Measurements from ENCODE around the gene KLHL36.

The KLHL36 gene

DNA sequence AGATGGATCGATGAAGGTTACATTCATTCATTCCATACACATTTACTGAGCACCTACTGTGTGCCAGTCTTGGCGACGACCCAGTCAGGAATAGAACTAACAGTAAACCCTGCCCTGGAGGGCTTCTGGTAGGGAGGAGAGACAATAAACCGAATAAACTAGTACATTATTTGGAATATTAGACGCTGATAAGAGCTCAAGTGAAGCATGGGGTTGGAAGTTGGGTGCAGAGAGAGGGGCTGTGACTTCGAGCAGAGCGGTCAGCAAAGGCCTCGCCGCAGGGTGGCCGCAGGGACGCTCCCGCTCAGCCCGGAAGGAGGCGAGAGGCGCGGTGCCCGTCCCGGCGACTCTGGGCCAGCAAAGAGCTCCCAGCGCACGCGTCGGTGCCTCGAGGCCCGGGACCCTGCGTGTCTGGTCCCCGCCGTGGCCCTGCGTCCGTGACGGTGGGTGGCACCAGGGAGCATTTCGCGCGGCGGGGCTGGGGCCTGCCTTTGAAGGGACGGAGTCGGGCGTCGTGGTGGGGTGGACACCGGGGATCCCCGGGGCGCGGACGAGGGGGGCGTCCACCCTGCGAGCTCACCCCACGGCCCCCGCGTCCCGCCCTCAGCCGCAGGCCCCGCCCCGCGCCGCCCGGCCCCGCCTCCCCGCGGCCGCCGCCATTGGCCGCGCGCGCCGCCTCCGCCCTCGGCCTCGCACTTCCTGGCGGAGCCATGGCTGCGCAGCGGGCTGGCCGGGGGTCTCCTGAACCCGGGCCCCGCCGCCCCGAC lies at the start of gene KLHL36:
Gene KLHL36, plus strand, starts transcription at position 684 of the 767 bp plus-strand sequence. CDS start 2,357 bp downstream, outside the sequence.
- in situ Hi-C loops (cut with HindIII; ENCODE audit: low sequenced_read_pairs) = no loop called here

DNA sequence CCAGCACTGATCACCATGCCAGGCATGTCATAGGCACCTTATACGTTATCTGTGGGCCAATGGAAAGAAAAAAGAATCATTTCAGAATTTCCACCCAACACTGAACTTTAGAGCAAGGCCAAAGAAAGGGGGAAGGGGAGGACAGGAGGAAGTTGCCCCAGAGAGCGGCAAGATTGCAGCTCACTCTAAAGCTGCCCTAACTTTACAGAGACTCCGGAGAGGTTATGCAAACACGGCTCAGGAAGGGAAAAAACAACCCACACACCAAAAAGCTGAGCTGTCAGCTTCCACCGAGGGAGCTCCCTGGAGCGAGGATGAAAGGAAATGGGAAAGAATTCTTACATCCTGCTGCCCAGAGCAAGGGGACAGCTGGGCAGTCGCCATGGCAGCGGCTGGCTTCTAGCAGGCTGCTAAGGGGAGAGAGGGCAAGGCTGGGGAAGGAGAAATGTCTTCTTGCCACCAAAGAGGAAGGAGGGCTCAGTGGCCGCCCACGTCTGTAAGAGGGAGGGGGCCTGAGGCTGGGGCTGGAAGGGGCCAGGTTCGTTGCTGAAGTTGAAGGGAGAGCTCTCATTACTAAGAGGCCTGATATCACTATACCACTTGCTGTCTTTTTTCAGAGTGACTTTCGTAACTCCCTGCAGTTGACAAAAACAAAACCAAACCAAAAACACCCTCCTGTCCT lies 48.6 kb upstream of the KLHL36 start:
- in situ Hi-C loops (cut with HindIII; ENCODE audit: low sequenced_read_pairs) = no loop called here

DNA sequence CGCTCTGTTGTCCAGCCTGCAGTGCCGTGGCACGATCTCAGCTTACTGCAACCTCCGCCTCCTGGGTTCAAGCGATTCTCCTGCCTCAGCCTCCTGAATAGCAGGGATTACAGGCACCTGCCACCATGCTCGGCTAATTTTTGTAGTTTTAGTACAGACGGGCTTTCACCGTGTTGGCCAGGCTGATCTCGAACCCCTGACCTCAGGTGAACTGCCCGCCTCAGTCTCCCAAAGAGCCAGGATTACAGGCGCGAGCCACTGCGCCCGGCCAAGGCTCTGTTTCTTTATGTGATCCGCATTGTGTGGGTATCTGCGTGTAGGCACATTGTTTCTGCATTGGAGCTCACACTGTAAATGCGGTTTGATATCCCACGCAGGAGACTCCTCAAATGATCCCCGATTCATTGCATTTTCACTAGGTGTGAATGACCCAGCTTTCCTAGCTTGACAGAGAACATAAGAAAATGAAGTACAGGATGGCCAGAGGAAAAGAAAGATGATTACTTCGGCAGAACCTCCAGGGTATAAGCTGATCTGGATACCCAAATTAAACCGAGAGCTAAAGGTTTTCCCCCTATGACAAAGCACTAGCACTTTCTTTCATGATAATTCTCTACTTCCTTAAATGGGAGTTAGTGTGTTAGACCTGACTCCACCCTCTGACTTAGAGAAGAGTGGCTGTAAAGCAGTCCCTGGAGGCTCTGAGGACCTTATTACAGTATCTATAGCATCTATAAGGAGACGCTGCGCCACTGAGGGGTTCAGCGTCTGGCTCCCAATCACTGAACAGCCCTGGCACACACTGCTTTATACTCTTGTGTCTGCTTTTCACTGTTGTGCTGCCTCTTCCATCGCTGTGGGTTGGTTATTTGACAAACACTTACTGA lies 47.7 kb upstream of the KLHL36 start:
- in situ Hi-C loops (cut with HindIII; ENCODE audit: low sequenced_read_pairs) = no loop called here

DNA sequence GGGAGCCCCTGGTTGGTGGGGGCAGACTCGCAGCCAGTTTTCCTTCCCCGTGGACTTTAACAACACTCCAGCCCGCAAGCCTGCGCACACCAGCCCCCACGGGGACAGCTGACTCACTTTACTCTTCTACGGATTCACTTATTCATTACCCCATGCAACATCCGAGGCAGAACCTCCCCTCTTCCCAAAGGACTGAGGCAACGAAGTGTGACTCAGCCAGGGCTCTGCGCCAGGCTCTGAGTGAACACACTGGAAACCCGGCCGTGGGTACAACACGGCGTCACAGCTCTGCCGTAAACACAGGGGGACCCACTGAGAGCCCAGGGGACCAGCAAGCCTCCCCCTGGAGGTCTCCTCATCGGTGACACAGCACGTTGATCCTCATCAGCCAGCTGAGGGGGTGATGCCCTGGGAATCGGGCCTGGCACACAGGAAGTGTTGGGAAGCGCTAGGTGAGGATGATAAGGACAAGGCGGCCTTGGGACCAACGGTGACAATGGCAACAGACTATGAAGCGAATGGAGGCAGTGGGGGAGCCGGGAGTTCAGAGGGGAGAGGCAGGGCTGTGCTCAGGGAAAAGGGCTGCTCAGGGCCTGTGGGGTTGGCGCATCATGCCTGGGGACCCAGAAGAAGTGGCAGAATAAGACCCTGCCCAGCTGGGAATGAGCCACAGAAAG lies 45.0 kb upstream of the KLHL36 start:
- in situ Hi-C loops (cut with HindIII; ENCODE audit: low sequenced_read_pairs) = no loop called here

DNA sequence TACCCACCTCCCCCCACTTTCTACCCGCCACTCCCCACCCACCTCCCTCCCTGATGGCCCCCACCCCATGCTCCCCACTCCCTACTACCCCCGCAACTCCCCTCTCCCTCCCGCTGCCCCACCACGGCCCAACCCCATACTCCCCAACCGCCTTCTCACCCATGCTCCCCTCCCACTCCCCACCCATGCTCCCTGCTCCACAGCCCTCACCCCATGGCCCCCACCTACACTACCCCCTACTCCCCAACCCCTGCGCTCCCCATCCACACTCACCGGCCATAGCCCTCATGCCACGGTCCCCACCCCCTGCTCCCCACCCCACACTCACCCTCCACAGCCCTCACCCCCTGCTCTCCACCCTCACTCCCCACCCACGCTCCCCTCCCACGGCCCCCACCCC lies 44.4 kb upstream of the KLHL36 start:
- in situ Hi-C loops (cut with HindIII; ENCODE audit: low sequenced_read_pairs) = no loop called here

DNA sequence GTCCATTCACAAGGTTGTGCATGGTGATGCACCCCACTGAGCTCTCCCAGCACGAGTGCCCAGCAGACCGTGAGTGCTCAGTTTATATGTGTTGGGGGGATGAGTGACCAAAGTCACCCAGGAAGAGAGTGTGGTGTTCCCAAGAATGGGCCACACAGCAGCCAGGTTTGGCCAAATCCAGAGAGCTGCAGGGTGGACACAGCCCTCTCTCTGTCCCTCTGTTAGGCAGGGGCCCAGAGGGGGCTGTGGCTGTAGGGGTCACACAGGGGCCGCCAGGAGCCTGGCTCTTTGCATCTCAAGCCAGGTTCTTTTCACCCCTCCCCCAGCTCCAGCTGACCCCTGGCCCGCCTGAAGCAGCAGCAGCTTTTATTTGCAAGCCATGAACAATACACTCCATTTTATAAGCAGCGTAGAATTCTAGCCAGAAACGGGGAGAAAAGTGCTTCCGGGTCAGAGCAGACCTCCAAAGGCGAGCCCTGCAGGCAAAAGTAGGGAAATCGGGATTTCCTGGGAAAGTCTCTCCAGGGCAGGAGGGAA lies 43.8 kb upstream of the KLHL36 start:
- in situ Hi-C loops (cut with HindIII; ENCODE audit: low sequenced_read_pairs) = no loop called here

DNA sequence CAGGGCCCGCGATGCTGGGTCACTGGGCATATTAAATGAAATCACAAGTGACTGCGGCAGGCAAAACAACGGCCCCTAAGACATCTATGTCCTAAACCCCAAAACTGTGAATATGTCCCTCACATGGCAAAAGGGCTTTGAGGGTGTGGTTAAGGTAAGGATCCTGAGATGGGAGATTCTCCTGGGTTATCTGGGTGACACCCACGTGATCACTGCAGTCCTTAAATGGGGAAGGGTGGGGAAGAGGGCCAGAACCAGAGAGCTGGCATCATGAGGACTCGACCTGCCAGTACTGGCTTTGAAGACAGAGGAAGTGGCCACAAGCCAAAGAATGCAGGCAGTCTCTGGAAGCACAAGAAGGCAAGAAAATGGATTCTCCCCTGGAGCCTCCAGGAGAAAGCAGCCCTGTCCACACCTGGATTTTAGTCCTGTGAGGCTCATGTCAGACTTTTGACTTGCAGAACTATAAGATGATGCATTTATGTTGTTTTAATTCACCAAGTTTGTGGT lies 42.9 kb upstream of the KLHL36 start:
- in situ Hi-C loops (cut with HindIII; ENCODE audit: low sequenced_read_pairs) = no loop called here

DNA sequence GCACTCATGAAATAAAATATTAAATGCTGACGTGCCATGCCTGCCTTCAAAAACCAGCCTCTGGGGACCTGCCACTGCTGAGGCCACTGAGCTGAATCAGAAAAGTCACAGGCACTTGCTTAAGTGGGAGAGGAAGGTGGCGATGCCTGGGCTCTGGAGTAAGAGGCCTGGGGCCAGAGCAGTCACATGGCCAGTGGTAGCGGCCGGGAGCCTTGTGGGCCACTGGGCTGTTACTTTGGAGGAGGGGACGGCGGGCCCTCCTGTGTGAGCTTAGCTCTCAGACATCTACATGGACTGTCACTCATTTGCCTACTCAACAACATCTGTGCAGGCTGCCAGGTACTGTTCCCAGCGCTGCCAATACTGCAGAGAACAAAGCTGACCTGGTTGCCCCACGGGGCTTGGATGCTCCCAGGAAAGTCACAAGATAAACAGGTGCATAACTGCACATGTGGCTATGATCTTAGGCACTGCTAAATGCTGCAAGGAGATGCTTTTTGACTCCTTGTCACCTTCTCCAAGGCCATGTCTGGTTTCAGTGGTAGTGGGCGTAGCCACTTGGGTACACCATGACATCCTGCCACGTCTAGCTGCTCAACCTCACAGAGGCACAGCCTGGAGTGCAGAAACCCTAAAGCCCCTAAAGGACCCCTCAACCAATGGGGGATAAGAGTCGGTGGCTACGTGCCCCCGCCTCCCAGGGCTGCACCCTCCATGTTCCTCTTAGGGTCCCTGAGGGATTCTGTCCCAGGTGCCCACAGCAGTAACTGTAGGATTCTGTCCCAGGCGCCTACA lies 42.0 kb upstream of the KLHL36 start:
- in situ Hi-C loops (cut with HindIII; ENCODE audit: low sequenced_read_pairs) = no loop called here

DNA sequence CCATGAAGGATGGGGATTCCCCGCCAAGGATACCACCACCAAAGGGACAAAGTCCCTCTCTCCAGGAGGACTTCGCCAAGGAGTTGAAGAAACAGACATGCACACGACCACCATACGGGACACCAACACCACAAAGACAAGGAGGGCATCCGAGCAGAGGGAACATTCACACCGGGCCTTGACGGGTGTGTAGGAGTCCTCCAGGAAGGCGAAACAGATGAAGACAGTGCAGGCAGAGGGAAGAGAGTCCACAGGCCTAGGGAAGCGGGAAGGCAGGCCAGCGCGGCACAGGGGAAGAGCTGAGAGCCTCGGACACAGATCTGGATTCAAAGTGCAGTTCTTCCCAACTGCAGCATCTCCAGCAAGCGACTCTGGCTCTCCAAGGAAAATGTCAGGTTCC lies 41.2 kb upstream of the KLHL36 start:
- in situ Hi-C loops (cut with HindIII; ENCODE audit: low sequenced_read_pairs) = no loop called here

DNA sequence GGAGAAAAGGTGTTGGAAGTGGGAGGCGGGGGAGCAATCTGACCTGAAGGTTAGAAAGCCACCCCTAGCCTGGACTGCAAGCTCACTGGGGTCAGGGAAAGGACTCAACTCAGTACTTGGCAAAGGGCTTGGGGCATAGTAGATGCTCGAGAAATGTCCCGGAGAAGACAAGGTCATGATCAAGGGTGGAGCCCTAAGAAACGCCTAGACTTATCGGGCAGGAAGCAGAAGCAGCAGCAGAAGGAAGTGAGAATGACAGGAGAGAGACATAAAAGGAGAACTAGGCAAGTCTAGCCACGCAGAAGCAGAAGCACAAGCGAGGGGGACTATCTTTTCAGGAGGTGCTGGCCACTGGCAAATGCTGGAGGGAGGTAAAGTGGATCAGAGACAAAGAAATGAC lies 40.6 kb upstream of the KLHL36 start:
- in situ Hi-C loops (cut with HindIII; ENCODE audit: low sequenced_read_pairs) = no loop called here

DNA sequence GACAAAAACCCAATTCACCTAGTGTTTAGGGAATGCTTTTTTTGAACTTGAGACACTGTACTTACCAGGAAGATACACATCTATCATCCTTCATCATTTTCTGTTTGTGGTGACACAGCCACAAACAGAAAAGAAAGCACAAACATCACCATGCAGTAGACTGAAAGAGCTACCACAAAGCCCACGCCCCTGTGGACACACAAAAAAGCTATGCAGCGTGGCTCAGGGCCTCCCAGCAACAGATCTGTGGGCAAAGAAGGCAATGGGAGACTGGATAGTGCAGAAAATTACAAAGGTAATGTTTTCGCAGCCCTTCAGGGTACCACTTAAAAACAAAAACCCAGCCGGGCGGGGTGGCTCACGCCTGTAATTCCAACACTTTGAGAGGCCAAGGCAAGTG lies 40.0 kb upstream of the KLHL36 start:
- in situ Hi-C loops (cut with HindIII; ENCODE audit: low sequenced_read_pairs) = no loop called here

DNA sequence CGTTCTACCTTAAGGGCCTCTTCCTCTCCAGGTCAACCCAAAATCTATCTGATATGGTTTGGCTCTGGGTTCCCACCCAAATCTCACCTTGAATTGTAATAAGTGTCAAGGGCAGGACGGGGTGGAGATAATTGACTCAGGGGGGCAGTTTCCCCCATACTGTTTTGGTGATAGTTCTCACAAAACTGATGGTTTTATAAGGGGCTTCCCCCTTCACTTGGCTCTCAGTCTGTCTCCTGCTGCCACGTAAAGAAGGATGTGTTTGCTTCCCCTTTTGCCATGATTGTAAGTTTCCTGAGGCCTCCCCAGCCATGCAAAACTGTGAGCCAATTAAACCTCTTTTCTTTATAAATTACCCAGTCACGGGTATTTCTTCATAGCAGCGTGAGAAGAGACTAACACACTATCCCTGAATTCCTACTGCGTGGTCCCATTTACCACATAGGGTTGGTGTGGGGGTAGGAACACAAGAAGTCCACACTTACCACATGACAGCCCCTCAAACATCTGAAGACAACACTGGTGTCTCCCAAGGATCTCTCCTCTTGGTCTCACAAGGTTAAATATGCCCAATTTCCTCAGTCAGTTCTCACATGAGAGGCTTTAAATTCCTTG lies 38.6 kb upstream of the KLHL36 start:
- in situ Hi-C loops (cut with HindIII; ENCODE audit: low sequenced_read_pairs) = no loop called here

DNA sequence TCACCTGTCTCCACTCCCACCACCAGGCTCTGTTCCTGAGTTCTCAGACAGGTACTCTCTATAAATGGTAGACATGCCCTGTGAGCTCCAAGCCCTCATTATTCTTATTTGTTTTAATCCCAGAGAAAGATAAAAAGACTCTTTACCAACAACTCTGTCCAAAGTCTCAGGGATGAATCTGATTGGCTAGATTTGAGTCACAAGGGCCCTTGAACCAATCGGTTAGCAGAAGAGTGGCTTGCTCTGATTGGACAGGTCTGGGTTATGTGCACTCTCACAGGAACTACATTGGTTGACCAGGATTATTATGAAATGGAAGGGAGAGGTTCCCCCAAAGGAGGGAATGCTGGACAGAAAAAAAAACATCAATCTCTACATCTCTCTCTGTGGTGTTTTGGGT lies 37.9 kb upstream of the KLHL36 start:
- in situ Hi-C loops (cut with HindIII; ENCODE audit: low sequenced_read_pairs) = no loop called here

DNA sequence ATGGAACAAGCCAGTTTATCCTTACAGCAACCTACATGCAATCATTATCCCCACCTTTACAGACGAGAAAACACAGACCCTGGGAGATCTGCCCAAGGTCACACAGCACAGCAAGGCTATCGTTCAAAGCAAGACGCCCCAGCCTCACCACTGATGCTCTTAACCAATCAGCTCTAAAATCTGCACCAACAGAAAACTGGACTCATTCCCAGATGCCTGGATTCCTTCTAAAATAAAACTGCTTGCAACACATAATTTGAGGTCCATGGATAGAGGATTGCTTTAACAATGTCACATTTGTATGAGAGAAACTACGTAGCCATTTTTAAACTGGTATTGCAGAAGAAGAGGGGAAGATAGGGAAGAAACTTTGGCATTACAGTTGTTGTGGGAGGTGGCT lies 37.3 kb upstream of the KLHL36 start:
- in situ Hi-C loops (cut with HindIII; ENCODE audit: low sequenced_read_pairs) = no loop called here

DNA sequence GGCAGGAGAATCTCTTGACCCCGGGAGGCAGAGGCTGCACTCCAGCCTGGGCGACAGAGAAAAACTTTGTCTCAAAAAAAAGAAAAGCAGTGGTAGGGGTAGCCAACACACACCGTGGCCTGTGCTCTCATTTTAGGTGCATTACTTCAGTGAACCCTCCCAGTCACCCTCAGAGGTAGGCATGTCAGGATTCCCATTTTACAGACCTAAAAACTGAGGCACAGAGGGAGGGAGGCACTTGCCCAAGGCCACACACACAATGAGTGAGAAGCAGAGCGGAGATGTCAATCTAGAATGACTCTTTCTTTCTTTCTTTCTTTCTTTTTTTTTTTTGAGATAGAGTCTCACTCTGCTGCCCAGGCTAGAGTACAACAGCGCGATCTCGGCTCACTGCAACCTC lies 35.6 kb upstream of the KLHL36 start:
- in situ Hi-C loops (cut with HindIII; ENCODE audit: low sequenced_read_pairs) = no loop called here

DNA sequence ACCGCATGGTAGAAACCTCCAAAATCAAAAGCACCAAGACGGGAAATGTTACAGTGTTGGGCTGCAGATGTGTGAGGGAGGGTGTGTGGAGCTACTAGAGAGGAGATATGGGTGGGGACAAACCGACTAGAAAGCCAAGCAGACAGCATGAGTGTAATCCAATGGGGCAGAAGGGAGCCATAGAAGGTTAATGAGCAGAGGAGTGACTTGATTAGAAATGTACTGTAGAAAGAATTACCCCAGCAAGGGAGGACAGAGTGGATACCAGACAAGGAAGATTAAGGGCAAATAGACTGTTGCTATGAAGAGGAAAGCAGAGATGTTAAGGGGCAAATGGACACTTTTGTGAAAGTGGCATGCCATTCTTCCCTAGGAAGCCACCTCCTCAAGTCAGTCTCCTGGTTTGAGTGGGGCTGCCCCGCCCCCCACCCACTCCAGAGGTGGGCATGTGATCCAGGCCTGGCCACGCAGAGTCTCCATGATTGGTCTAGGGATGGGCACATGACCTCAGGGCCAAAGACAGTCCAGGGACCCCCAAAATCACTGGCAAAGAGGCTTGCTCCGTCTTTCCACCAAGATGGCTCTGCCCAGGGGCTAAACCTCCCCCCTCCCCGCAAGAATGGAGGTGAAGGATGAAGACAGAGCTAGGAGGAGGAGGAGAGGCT lies 34.8 kb upstream of the KLHL36 start:
- in situ Hi-C loops (cut with HindIII; ENCODE audit: low sequenced_read_pairs) = no loop called here

DNA sequence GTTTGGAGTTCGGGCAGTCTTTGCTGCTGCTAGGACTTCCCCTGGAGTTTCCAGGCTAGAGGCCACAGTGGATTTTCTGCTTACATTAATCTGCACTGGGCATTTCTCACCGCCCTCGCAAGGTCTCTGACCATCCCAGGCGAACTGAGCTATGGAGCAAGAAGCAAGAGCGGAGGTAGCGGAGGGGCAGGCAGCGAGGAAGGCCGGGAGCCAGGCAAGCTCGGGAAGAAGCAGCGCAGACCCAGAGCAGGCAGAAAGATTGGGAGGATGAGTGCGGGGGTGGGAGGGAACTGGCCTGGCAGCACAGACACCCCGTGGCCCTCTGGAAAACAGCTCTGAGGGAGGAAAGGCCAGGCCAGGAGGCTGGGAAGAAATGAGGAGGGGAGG lies 34.2 kb upstream of the KLHL36 start:
- in situ Hi-C loops (cut with HindIII; ENCODE audit: low sequenced_read_pairs) = no loop called here

DNA sequence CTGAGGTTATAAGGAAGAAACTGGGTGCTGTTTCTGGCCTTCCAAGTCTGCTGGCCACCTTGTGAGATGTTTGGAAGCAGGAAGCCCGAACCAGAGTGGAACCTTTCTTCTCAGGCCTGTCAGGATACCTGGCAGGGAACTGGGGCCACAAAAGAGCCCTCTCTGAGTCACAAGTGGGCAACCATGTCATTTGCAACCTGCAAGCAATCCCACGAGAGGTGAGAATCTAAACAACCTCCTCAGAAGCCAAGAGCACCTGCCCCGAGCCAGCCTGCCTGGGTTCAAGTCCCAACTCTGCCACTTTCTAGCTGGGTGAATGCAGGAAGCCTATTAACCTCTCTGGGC lies 33.7 kb upstream of the KLHL36 start:
- in situ Hi-C loops (cut with HindIII; ENCODE audit: low sequenced_read_pairs) = no loop called here

All from DLD1 (cell line).